ENCODE data around the gene PPAT.
"Not testable (repeated sequence)": the region's sequence is repeated elsewhere in the genome, so short reads cannot be mapped to it uniquely, and the experiment has no call there.

Gene PPAT

GRCh38 chr4:56435140-56435926 lies at the start of gene PPAT:
Gene PPAT, minus strand, starts transcription at chr4:56435615. Its CDS starts 138 bp downstream, at chr4:56435477.
- peak; percentile 99 for DNase-seq

GRCh38 chr4:56480691-56481090 lies 45.3 kb upstream of the PPAT start:
- no peak for DNase-seq

GRCh38 chr4:56477192-56477702 lies 41.8 kb upstream of the PPAT start:
- DNase-seq = no peak

- DNase-seq = no peak
These were observed 40.5 kb upstream of the PPAT start for GRCh38 chr4:56475917-56476316.

GRCh38 chr4:56469489-56470210 lies 34.2 kb upstream of the PPAT start:
- no peak for DNase-seq

GRCh38 chr4:56468097-56468422 lies 32.6 kb upstream of the PPAT start:
- DNase-seq = peak in 1 of 2 experiments; percentile 39

GRCh38 chr4:56467284-56468096 lies 32.1 kb upstream of the PPAT start, which contains the start of gene SRP72:
Gene SRP72, plus strand, starts transcription at chr4:56467617. Its CDS starts 19 bp downstream, at chr4:56467636.
- DNase-seq = peak; percentile 87 to 88

GRCh38 chr4:56466910-56467283 lies 31.5 kb upstream of the PPAT start:
- no peak for DNase-seq

- peak in 1 of 2 experiments; percentile 23 for DNase-seq
These were observed 30.9 kb upstream of the PPAT start for GRCh38 chr4:56466296-56466761.

GRCh38 chr4:56465599-56466295 lies 30.3 kb upstream of the PPAT start:
- DNase-seq = no peak

- DNase-seq = no peak
These were observed 29.2 kb upstream of the PPAT start for GRCh38 chr4:56464581-56464980.

GRCh38 chr4:56463711-56464110 lies 28.3 kb upstream of the PPAT start:
- no peak for DNase-seq

GRCh38 chr4:56462157-56462556 lies 26.7 kb upstream of the PPAT start:
- DNase-seq = no peak

- DNase-seq = no peak
These were observed 24.7 kb upstream of the PPAT start for GRCh38 chr4:56460085-56460484.

- no peak for DNase-seq
These were observed 14.9 kb upstream of the PPAT start for GRCh38 chr4:56450342-56450741.

- not testable (repeated sequence) for DNase-seq
These were observed 14.1 kb upstream of the PPAT start for GRCh38 chr4:56449475-56449874.

GRCh38 chr4:56448301-56448700 lies 12.9 kb upstream of the PPAT start:
- DNase-seq = no peak

GRCh38 chr4:56445699-56446098 lies 10.3 kb upstream of the PPAT start:
- no peak for DNase-seq

GRCh38 chr4:56444719-56445118 lies 9.3 kb upstream of the PPAT start:
- DNase-seq = no peak

GRCh38 chr4:56440983-56441382 lies 5.6 kb upstream of the PPAT start:
- no peak for DNase-seq

GRCh38 chr4:56438766-56439165 lies 3.4 kb upstream of the PPAT start:
- no peak for DNase-seq

GRCh38 chr4:56434599-56435139 lies 746 bp downstream of the PPAT start:
- DNase-seq = peak; percentile 52 to 58

All from activated CD4-positive, alpha-beta T cell treated with anti-CD3 and anti-CD28 coated beads, Interleukin-2, amount 50 U/mL, for 48 hours (primary cell).